HG03565 (cell line): Measurements from ENCODE around the gene ST6GAL1.

Experiments used
- ATAC-seq: cut with Tn5 transposase; IDR thresholded peaks from one replicate; pipeline ENCODE4 v1.9.1; 2021; ENCODE audit warnings: mild to moderate bottlenecking, moderate library complexity; ENCODE audit not compliant: unreplicated experiment

Gene ST6GAL1

GRCh38 chr3:187072102-187072501 lies 141.8 kb downstream of the ST6GAL1 start:
- ATAC-seq, result no peak

DNA sequence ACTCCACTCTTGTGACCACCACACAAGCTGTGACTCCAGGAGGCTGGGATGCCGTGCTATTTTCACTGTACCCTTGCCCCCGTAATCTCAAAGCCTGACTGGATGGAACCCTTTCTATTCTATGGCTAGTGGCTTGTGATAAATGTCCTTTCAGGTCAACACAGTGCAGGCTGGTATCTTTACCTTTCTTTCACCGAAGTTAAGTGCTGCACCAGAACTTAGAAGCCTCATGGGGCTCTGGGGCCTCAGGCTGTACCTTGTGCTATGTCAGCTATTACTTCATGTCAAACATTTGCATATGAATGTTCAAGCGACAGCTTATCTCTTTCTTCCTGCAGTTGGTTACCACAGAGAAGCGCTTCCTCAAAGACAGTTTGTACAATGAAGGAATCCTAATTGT lies 142.2 kb downstream of the ST6GAL1 start:
- peak; percentile 46 for ATAC-seq

DNA sequence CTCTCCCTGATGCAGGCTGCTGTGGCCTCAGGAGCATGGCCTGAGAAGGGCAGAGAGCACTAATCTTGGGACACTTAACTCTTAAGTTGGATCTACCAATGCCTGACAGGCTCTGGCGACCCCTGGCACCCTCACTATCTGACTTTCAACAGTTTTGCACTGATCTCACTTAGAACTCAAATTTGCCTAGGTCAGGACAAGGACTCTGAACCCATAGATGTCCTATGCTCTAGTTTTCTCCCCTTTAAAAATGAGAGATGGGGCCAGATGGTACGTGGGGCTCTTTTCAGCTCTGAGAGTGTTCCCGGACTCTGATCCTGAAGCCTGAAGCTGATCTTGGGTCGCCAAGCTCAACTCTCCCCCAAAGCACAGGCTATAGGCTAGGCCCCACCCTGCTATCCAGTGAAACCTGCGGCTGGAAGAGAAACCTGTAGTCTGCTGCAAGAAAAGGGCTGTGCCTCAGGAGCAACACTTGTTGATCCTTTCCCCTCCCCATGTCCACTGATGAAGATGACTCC lies 143.3 kb downstream of the ST6GAL1 start:
- ATAC-seq, result no peak

GRCh38 chr3:187074846-187075245 lies 144.5 kb downstream of the ST6GAL1 start:
- ATAC-seq, result no peak

DNA sequence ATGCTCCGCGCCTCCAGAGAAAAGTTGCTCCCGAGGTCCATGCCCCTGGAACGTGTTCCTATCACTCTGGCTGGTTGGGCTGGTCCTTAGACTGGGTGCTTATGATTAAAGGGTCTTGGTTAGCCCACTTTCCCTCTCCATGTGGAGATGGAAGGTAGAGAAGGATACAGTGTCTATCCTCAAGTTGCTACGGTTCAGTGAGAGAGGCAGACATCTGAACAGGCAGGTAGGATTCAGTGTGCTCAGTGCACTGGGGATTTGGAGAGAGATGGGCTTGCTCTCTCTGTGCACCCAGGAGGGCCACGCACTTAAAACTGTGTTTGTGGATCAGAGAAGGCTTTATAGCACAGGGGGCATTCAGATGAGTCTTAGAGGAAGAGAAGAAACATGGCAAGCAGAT lies 146.0 kb downstream of the ST6GAL1 start:
- no peak for ATAC-seq

DNA sequence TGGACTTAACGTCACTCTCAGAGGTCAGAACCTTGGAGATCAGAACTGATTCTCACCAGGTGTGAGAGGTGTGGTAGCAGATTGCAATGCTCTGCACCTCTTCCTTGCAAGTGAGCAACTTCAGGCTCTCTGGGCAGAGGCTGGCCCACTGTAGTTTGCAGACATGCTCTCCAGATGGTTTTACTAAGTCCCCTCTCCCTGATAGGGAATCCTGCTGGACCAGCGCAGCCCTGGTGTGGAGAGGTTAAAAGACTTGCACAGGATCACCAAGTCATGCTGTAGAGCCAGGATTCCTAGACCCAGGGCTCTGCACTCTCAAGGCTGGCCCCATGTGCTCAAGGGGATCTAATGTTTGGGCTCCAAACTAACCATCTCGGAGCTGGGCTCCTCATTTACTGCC lies 146.8 kb downstream of the ST6GAL1 start:
- ATAC-seq, result no peak

- ATAC-seq, result no peak
These were observed 147.2 kb downstream of the ST6GAL1 start for GRCh38 chr3:187077537-187077936.

DNA sequence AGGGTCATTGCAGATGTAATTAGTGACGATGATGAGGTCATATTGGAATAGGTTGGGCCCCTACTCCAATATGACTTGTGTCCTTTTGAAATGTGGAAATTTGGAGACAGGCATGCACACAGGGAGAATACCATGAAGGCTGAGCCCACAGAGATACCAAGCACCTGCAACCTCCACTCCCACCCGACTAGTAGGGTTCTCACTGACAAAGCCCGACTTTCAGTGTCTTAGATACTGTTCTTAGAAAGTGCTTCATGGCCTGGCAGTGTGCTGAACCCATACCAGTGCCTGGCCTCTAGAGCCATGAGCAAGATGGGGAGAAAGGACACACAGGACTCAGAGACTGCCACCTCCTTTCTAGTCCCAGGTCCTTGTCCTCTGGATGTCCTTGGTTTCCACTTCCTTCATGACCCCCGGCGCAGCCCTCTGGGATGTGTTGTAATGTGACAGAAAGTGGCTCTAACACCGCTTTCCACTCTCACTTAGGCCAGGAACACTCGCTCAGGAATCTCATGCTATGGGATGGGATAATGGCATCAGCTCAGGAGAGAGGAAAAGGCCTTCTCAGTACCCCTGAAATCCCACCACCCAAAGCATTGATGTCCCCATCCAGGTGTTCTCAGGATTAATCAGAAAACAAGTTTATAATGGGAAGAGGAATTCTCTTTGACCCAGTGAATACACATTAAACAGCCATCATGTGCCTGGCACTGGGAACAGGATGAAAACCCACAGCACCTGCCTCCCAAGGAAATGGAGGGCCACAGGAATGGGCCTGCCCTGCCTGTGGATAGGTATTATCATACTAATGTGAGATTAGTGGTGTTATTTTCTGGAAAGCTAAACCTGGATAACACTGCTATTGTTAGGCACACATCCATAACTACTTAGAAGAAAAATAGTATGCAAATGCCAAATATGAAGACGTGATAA lies 149.0 kb downstream of the ST6GAL1 start:
- no peak for ATAC-seq

GRCh38 chr3:187080799-187081450 lies 150.6 kb downstream of the ST6GAL1 start:
- ATAC-seq, result no peak

- ATAC-seq, result no peak
These were observed 152.5 kb downstream of the ST6GAL1 start for GRCh38 chr3:187082758-187083375.

GRCh38 chr3:187084126-187084525 lies 153.8 kb downstream of the ST6GAL1 start:
- no peak for ATAC-seq

DNA sequence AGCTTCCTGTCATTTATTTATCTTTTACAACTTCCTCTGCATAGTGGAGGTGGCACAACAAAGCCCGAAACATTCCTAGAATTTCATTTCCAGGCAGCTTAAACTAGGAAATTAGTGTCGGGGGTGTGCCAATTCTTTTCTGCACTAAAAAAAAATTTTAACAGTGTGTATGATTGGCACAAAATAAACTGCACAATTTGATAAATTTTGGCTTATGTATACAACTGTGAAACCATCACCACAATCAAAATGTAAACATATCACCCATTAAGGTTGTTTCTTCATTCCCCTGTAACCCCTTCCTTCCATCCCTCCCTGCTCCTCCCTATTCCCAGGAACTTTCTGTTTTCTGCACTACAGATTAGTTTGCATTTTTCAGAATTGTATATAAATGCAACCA lies 154.3 kb downstream of the ST6GAL1 start:
- no peak for ATAC-seq

GRCh38 chr3:187085021-187085666 lies 154.8 kb downstream of the ST6GAL1 start:
- no peak for ATAC-seq

- ATAC-seq, result no peak
These were observed 155.6 kb downstream of the ST6GAL1 start for GRCh38 chr3:187085933-187086332.

GRCh38 chr3:187086831-187087230 lies 156.5 kb downstream of the ST6GAL1 start:
- ATAC-seq, result no peak

GRCh38 chr3:187088701-187089100 lies 158.4 kb downstream of the ST6GAL1 start:
- ATAC-seq, result no peak

DNA sequence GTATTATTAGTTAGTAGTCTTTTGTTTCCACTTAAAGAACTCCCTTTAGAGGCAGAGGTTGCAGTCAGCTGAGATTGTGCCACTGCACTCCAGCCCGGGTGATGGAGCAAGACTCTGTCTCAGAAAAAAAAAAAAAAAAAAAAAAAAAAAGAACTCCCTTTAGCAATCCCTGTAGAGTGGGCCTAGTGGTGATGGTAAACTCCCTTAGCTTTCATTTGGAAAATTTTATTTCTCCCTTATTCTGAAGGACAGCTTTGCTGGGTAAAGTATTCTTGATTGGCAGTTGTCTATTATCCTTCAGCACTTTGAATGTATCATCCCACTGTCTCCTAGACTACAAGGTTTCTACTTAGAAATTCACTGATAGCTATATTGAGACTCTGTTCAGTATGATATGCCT lies 163.0 kb downstream of the ST6GAL1 start:
- no peak for ATAC-seq

DNA sequence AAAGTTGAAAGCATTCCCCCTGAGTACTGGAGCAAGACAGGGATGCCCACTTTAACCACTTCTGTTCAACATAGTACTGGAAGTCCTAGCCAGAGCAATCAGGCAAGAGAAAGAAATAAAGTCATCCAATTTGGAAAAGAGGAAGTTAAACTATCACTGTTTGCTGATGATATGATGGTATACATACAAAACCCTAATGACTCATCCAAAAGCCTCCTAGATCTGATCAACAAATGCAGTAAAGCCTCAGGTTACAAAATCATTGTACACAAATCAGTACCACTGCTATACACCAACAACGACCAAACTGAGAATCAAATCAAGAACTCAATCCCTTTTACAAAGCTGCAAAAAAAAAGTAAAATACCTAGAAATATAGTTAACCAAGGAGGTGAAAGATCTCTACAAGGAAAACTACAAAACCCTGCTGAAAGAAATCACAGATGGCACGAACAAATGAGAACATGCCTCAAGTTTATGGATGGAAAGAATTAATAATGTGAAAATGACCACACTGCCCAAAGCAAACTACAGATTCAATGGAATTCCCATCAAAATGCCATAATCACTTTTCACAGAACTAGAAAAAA lies 168.7 kb downstream of the ST6GAL1 start:
- no peak for ATAC-seq

DNA sequence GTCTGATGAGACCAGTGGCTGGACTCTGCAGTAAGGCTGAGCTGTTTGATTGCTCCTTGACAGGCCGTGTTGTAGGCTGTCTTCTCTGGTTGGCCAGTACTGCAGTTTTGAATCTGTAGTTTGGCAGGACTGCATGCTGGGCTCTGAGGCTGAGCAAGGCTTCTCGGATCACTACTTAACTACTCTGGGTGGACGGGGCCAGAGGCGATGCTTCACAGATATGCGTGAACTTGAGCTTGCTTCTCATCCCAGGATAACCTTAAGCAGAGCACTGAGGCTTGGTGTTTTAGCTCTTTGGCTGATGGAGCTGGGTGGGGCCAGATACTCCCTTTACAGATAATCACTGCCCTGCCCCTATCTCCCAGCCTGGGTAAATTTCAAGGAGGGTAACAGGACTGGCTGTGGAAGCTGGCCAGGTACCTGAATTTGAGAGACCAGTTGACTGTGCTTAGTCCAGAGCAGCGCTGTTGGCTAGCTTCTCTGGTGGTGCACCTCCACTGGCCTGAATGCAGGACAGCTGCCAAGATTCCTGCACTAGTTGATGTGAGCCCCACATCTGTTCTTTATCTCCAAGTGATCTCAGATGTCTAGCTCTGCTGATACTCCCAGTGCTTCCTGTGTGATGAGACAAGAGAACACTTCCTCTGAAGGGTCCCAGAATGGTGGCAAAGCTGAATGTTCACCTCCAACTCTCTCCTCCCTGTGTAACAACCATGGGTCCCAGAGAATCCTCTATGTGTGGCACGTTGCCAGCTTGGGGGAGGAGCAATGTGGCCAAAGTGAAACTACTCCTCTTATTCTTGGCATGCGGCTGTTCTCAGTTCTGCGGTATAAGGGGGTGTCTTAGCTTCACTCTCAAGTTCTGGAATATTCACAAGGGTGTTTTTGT lies 171.1 kb downstream of the ST6GAL1 start:
- no peak for ATAC-seq
